Measurements from ENCODE around the gene TFAM. TPM values are rescaled to one million over a fixed set of nuclear protein-coding genes. Genes with fewer than 3 reads are reported as not detected.

Gene TFAM
- total RNA-seq, 1 donor from 2014 or later, result 26.4 TPM

Other genes with a start within 250 kb of the TFAM start
- 2.1 TPM for gene IPMK, start 117.5 kb upstream of the TFAM start, total RNA-seq
- gene CISD1, start 116.2 kb upstream of the TFAM start, total RNA-seq, result 182 TPM
- 61.2 TPM for gene UBE2D1, start 50.4 kb upstream of the TFAM start, total RNA-seq
- gene BICC1, start 127.5 kb downstream of the TFAM start, total RNA-seq, result 6.1 TPM

All from Right ventricle myocardium superior (tissue), 1 donor.